ENCODE data around the gene SURF2.

Gene SURF2

DNA sequence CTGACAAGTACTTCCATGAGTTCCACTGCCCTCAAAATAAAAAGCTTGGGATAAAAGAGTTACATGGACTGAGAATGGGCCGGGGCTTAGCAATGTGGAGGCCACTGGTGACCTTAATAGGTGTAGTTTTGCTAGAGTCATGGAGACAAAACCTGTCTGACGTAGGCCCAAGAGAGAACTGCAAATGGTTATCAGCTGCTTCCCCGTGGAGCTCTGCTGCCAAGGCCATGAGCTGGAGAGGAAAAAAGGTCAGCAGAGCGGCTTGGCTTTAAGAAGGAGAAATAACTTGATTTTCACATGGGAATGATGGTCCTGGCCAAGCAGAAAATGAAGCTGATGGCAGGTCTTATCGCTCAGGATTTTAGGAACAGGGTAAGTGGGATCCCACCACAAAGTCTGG lies 16.7 kb upstream of the SURF2 start:
- DNase-seq = no peak

DNA sequence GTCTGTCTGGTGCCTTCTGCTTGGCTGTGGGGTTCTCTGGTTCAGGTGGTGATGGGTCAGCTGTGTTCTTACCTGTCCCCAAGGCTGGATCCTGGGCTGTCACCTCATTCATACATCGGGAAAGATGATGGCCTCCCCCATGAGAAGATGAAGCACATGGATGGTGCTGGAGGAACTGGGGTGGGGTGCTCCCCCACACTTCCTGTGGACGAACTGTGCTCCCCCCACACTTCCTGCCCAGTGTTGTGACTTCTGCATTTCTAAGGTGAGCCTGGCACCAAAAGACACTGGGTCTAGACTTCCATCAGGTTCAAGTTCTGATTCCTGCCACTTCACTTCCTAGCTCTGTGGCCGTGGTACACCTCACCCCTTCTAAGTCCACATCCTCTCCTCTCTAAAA lies 16.1 kb upstream of the SURF2 start:
- no peak for DNase-seq

- DNase-seq = no peak
Measured at GRCh38 chr9:133340916-133341315, 15.4 kb upstream of the SURF2 start.

- no peak for DNase-seq
Measured at GRCh38 chr9:133341369-133342068, 14.8 kb upstream of the SURF2 start.

DNA sequence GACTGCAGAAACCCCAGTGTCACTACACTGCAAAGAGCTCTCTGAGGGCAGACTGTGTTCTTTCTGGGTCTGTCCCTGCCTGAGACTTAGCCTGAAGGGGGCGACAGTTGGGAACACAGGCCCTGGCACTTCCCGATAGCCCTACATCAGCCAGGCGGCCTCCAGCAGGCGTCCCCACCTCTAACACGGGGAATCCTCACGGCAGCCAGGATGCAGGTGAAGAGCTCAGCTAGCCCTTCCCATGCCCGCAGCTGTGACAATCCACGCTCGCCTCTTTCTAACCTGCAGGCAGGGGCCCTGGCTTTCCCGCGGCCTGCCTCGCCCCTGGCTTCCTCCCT lies 14.3 kb upstream of the SURF2 start:
- no peak for DNase-seq

- no peak for DNase-seq
Measured at GRCh38 chr9:133342570-133342969, 13.8 kb upstream of the SURF2 start.

- DNase-seq = no peak
Measured at GRCh38 chr9:133344071-133344470, 12.3 kb upstream of the SURF2 start.

GRCh38 chr9:133344979-133345378 lies 11.4 kb upstream of the SURF2 start:
- DNase-seq = no peak

DNA sequence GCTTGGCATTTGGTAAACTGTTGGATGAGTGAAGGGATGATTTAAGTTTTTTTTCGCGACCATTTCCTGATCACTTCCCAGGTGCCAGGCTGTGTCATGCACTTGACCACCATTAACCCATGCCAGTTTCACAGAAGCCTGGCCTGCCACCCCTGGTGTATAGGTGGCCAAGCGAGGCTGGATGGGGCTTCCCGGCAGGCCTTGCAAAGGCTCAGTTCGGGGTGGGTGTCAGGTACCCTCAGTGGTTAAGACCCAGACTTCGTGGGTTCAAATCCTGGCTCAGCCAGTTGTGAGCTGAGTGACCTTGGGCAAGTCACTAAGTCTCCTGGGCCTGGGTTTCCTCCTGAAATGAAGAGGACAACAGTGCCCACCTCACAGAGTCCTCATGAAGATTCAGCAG lies 10.8 kb upstream of the SURF2 start:
- DNase-seq = no peak

GRCh38 chr9:133346021-133346785 lies 10.1 kb upstream of the SURF2 start:
- DNase-seq = no peak

GRCh38 chr9:133347515-133347984 lies 8.8 kb upstream of the SURF2 start:
- DNase-seq = peak; percentile 74

DNA sequence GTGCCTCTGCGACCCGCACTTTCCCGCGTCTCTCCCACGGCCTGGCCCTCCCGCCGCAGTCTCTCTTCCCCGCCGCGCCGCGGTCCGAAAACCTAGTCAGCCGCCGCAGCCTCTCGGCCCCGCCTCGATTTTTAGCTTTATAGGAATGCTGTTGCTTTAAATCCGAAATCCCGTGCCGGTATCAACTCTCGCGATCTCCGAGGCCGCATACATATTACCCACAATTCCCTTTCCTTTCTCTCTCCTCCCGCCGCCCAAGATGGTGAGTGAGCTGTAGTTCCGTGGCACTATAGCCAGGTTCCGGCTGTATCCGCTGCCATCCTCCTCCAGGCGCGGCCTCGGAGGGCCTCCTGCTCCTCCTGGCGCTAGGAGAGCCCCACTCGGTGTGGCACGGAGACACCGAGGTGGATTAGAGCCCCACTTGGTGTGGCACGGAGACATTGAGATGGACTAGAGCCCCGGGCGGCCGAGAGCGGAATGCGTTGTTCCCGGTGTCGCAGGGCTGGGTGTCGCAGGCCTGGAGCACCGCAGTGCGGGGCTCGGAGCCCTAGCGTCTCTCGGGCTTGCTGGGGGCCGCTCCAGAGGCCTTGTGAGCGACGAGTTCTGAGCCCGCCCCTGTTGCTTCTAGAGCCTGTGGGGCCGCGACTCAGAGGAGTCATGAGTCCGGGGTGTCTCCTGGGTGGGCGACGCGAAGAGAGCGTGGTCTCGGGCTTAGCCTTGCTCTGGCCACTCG lies 8.2 kb upstream of the SURF2 start, which contains the start of the genes MED22 and RPL7A:
Gene MED22 (minus strand): TSS at position 147 of the 733 bp plus-strand sequence. CDS start 1,469 bp downstream, outside the sequence.
Gene RPL7A (plus strand): TSS at position 234 of the 733 bp plus-strand sequence. CDS start 26 bp downstream, at position 260.
- peak; percentile 99 for DNase-seq

DNA sequence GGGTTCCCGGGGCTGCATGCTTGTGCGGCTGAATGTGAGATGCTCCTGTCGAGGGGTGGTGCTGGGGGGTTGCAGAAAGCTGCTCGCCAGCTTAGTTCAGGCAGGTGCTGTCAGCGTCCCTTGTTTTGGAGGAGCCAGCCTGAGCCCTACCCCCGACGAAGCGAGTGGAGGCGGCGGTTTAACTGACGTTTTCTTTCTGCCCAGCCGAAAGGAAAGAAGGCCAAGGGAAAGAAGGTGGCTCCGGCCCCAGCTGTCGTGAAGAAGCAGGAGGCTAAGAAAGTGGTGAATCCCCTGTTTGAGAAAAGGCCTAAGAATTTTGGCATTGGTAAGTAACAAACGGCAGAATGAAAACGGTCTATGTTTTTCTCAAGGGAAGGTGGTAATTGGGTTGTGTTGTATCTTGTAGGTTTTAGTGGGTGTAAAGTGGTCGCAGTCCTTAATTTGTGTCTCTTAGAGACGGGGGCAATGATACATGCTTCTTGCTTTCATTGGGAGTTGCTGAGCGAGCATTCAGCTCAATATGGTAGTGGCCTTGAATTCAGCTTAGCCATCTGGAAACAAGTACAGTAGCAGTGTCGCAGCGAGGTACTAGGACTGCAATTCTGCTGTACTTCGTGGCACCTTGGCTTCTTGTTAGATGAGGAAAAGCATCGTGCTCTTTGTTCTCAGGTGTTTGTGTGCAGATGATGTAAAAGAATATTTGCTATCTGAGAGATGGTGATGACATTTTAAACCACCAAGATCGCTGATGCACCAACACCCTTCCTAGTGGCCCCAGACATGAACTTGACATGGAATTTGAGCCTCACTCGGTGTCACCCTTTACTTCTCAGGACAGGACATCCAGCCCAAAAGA lies 7.4 kb upstream of the SURF2 start:
- DNase-seq = no peak

- DNase-seq = no peak
Measured at GRCh38 chr9:133349965-133350616, 6.3 kb upstream of the SURF2 start.

GRCh38 chr9:133351526-133351907 lies 4.8 kb upstream of the SURF2 start:
- DNase-seq = no peak

- no peak for DNase-seq
Measured at GRCh38 chr9:133351908-133352634, 4.3 kb upstream of the SURF2 start.

DNA sequence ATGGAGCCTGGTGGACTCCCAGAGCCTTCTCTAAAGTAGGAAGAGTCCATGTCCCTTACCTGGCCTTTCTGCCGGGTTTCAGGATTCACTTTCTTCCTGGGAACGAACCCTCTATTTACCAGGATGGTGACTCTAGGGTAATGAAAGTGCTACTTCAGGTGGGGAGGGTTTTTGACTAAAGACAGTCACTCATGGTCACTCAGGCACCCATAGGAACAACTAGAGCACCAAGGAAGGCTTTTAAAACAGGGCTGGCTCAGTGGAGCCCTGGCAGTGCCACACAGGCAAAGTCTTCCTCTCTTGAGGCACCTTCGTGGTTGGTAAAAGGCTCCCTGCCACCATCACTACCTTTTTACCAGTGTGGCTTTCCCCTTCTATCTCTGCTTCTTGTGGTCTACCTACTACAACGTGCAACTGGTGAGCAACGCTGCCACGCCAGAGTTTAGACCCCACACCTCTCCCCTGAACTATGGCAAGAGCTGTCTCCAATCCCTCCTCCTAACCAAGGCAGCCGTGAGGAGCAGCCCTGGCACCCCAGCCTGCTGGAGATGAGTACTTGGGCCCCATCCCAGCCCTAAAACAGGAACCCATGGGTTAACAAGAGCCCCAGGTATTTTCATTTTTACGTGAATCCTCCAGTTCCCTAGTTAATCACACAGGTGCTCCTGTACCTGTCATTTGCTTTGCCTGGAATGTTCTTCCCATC lies 3.6 kb upstream of the SURF2 start:
- no peak for DNase-seq

DNA sequence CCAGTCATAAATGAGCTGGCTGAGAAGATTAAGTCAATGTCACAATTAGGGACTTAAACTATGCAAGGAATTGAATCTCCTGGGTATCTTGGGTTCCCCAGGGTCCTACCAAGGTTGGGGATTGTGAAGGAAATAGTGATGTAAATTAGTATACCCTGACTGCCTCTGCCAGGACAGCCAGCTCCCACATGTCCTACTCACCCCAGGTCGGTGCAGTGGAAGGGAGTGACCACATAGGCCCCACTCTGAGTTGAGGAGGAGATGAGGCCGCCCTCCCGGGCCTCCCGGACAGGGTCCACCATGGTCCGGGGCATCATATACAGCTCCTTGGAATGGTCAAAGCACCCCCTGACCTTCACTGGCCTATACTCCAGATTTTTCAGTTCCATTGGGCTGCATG lies 2.8 kb upstream of the SURF2 start:
- no peak for DNase-seq

- DNase-seq = no peak
Measured at GRCh38 chr9:133354766-133355165, 1.6 kb upstream of the SURF2 start.

GRCh38 chr9:133355881-133356357 lies 431 bp upstream of the SURF2 start:
- DNase-seq = peak; percentile 39

DNA sequence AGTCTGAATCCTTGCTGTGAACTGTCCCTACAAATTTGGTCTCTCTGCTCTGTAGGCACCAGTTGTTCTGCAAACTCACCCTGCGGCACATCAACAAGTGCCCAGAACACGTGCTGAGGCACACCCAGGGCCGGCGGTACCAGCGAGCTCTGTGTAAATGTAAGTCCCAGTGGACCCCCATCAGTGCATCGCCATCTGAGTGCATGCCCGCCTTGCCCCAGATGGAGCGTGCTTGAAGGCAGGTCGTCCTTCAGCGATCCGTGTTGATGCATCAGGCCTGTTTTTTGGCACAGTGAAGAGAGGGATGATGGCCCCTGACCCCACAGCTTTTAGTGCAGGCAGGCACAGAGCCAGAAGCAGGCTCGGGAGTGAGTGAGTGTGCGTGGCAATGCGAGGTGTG lies 1.3 kb downstream of the SURF2 start:
- no peak for DNase-seq

Data from retina (tissue), 1 donor.